ENCODE results near the gene NEK6.

DNA sequence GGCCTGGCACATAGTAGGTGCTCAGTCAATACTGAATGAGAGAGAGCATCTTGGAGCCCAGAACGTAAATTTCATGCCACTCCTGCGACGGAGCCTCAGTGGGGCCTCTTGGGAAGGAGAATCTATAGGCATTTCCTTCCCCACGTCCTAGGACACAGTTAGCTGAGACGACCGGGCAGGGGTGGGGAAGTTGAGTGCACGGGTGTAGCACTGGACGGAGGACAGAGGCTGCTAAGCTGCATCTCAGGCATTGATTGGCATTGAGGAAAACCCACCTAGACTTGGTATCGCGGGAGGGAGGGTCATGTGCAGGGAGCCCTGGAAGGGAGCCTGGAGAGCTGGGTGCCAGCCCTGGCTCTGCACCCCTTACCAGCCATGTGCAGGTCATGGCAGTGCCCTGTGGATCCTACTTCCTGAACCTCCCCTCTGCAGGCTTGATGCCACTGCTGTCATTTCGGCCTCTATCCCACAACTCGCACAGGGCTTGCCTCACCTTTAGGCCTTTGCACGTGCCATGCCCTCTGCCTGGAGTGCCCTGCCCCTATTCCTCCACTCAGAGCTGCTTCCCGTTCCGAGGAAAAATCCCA lies 25.6 kb downstream of the NEK6 start:
- TF ChIP-seq, protein P1, sequence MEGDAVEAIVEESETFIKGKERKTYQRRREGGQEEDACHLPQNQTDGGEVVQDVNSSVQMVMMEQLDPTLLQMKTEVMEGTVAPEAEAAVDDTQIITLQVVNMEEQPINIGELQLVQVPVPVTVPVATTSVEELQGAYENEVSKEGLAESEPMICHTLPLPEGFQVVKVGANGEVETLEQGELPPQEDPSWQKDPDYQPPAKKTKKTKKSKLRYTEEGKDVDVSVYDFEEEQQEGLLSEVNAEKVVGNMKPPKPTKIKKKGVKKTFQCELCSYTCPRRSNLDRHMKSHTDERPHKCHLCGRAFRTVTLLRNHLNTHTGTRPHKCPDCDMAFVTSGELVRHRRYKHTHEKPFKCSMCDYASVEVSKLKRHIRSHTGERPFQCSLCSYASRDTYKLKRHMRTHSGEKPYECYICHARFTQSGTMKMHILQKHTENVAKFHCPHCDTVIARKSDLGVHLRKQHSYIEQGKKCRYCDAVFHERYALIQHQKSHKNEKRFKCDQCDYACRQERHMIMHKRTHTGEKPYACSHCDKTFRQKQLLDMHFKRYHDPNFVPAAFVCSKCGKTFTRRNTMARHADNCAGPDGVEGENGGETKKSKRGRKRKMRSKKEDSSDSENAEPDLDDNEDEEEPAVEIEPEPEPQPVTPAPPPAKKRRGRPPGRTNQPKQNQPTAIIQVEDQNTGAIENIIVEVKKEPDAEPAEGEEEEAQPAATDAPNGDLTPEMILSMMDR (IDR thresholded peaks at IDR 0.05; ENCODE audit: borderline replicate concordance, extremely low read depth, low read length, poor library complexity, severe bottlenecking) = no peak
- TF ChIP-seq EZH2 (IDR thresholded peaks at IDR 0.05; ENCODE audit: borderline replicate concordance, low read depth, low read length, severe bottlenecking) = no peak
